HAP-1 (cell line): ENCODE measurements around the gene PCDHA10.
"Not testable (repeated sequence)": the region's sequence is repeated elsewhere in the genome, so short reads cannot be mapped to it uniquely, and the experiment has no call there.

Experiments
- DNase-seq, 2 experiments: peaks; one replicate each; pipeline ENCODE4 v3.0.0-alpha.2; 2016 to 2020; ENCODE audit warnings: low spot score in 2 of 2
- H3K27me3 ChIP-seq: fragments of 250-450 bp; sonication (Bioruptor Pico); 2 replicates; pipeline ENCODE4 v1.5.1; 2020; ENCODE audit warnings: low read depth, mild to moderate bottlenecking, moderate library complexity
- H3K36me3 ChIP-seq: fragments of 250-450 bp; sonication (Bioruptor Pico); replicated peaks from 2 replicates; pipeline ENCODE4 v1.5.1; 2020; ENCODE audit warnings: mild to moderate bottlenecking
- H3K4me1 ChIP-seq: fragments of 250-450 bp; sonication (Bioruptor Pico); 2 replicates; pipeline ENCODE4 v1.5.1; 2020; ENCODE audit warnings: mild to moderate bottlenecking
- H3K4me3 ChIP-seq: fragments of 250-450 bp; sonication (Bioruptor Pico); 2 replicates; pipeline ENCODE4 v1.5.1; 2020; ENCODE audit warnings: mild to moderate bottlenecking, moderate library complexity
- H3K9me3 ChIP-seq: fragments of 250-450 bp; sonication (Bioruptor Pico); 2 replicates; pipeline ENCODE4 v1.5.1; 2020; ENCODE audit warnings: mild to moderate bottlenecking, moderate library complexity
- in situ Hi-C: fragments of 300-500 bp; cut with MboI; formaldehyde crosslinking; loops from 3 replicates; pipeline ENCODE4 v1.14.3; 2020; ENCODE audit warnings: low sequenced_read_pairs, inconsistent platforms, mixed read lengths

Gene PCDHA10

GRCh38 chr5:140829511-140830501, 25.9 kb upstream of the PCDHA10 start:
- in situ Hi-C loops, DNase-seq, H3K27me3 ChIP-seq, H3K9me3 ChIP-seq, H3K36me3 ChIP-seq, H3K4me1 ChIP-seq, H3K4me3 ChIP-seq: not testable (repeated sequence)

- H3K27me3 ChIP-seq = no peaks in the 10 kb centered on the region
- H3K9me3 ChIP-seq = peaks cover 2% of the 10 kb centered on the region; the same call in 1 of the 2 replicates
- no peaks in the 10 kb centered on the region for H3K4me1 ChIP-seq
- in situ Hi-C loops = no loop called here
- no peak within 1 kb of the TSS for H3K4me3 ChIP-seq
- H3K36me3 ChIP-seq = no peaks in the 10 kb centered on the region
- no peak for DNase-seq
Measured at GRCh38 chr5:140833993-140834392, 21.7 kb upstream of the PCDHA10 start, which contains the start of gene PCDHA7. Gene PCDHA7, plus strand, starts transcription at chr5:140834269. Its CDS starts 115 bp downstream, at chr5:140834384.

GRCh38 chr5:140834439-140835008, 21.2 kb upstream of the PCDHA10 start:
- H3K4me3 ChIP-seq, H3K9me3 ChIP-seq, H3K36me3 ChIP-seq, H3K4me1 ChIP-seq, DNase-seq, in situ Hi-C loops, H3K27me3 ChIP-seq: not testable (repeated sequence)

- peaks cover 2% of the 10 kb centered on the region; the same call in 1 of the 2 replicates for H3K9me3 ChIP-seq
- in situ Hi-C loops = no loop called here
- DNase-seq = no peak
Measured at GRCh38 chr5:140835622-140836510, 19.8 kb upstream of the PCDHA10 start.

GRCh38 chr5:140840978-140841962, 14.4 kb upstream of the PCDHA10 start, which contains the start of gene PCDHA8:
Gene PCDHA8, plus strand, starts transcription at chr5:140841187. Its CDS starts 135 bp downstream, at chr5:140841322.
- H3K4me1 ChIP-seq = no peaks in the 10 kb centered on the region
- peak in 1 of 2 experiments; percentile 40 for DNase-seq
- H3K9me3 ChIP-seq = no peaks in the 10 kb centered on the region
- in situ Hi-C loops = no loop called here
- no peaks in the 10 kb centered on the region for H3K27me3 ChIP-seq
- H3K36me3 ChIP-seq = no peaks in the 10 kb centered on the region
- H3K4me3 ChIP-seq = no peak within 1 kb of the TSS

More at GRCh38 chr5:140835622-140836510, 19.8 kb upstream of the PCDHA10 start:
- Histone ChIP-seq H3K36me3 (no peaks in the 10 kb centered on the region), H3K27me3 (no peaks in the 10 kb centered on the region), H3K4me3 (no peak overlapping the region), H3K4me1 (no peaks in the 10 kb centered on the region)

- no peaks in the 10 kb centered on the region for H3K4me1 ChIP-seq
- in situ Hi-C loops = no loop called here
- H3K27me3 ChIP-seq = no peaks in the 10 kb centered on the region
- H3K9me3 ChIP-seq = no peaks in the 10 kb centered on the region
- H3K36me3 ChIP-seq = no peaks in the 10 kb centered on the region
- DNase-seq = no peak
- H3K4me3 ChIP-seq = no peak overlapping the region
Measured at GRCh38 chr5:140842798-140843733, 12.6 kb upstream of the PCDHA10 start.

GRCh38 chr5:140848139-140849102, 7.3 kb upstream of the PCDHA10 start, which contains the start of gene PCDHA9:
Gene PCDHA9, plus strand, starts transcription at chr5:140848382. Its CDS starts 114 bp downstream, at chr5:140848496.
- in situ Hi-C loops, H3K36me3 ChIP-seq, DNase-seq, H3K4me3 ChIP-seq, H3K27me3 ChIP-seq, H3K4me1 ChIP-seq, H3K9me3 ChIP-seq: not testable (repeated sequence)

GRCh38 chr5:140849831-140850634, 5.7 kb upstream of the PCDHA10 start:
- in situ Hi-C loops, H3K4me1 ChIP-seq, H3K4me3 ChIP-seq, H3K27me3 ChIP-seq, H3K36me3 ChIP-seq, H3K9me3 ChIP-seq, DNase-seq: not testable (repeated sequence)

- Histone ChIP-seq H3K4me3 (no peak overlapping the region), H3K4me1 (no peaks in the 10 kb centered on the region), H3K36me3 (no peaks in the 10 kb centered on the region), H3K27me3 (no peaks in the 10 kb centered on the region), H3K9me3 (no peaks in the 10 kb centered on the region)
- no peak for DNase-seq
- in situ Hi-C loops = no loop called here
Measured at GRCh38 chr5:140857177-140857986, 1.7 kb downstream of the PCDHA10 start.

GRCh38 chr5:140857987-140858240, 2.2 kb downstream of the PCDHA10 start:
- H3K36me3 ChIP-seq = no peaks in the 10 kb centered on the region
- H3K4me1 ChIP-seq = no peaks in the 10 kb centered on the region
- no peak overlapping the region for H3K4me3 ChIP-seq
- no peaks in the 10 kb centered on the region for H3K9me3 ChIP-seq
- DNase-seq = no peak
- in situ Hi-C loops = no loop called here
- no peaks in the 10 kb centered on the region for H3K27me3 ChIP-seq
